BE2C (cell line): ENCODE results near the gene SYT14.
A peak's percentile ranks its signal among the peaks of the same experiment; 100 is the strongest.
"Not testable (repeated sequence)": the region's sequence is repeated elsewhere in the genome, so short reads cannot be mapped to it uniquely, and the experiment has no call there.

Experiments used
- DNase-seq: peaks from one replicate; pipeline ENCODE4 v3.0.0-alpha.2; 2020
- H3K27me3 ChIP-seq: fragments of 250-450 bp; sonication (Bioruptor Pico); 2 replicates; pipeline ENCODE4 v1.5.1; 2020; ENCODE audit warnings: mild to moderate bottlenecking
- H3K36me3 ChIP-seq: fragments of 250-450 bp; sonication (Bioruptor Pico); 2 replicates; pipeline ENCODE4 v1.5.1; 2020; ENCODE audit warnings: mild to moderate bottlenecking
- H3K4me1 ChIP-seq: fragments of 250-450 bp; sonication (Bioruptor Pico); 2 replicates; pipeline ENCODE4 v1.5.1; 2020
- H3K4me3 ChIP-seq: 2 replicates; pipeline ENCODE4 v1.5.1; 2011; ENCODE audit warnings: low read depth, low read length
- H3K9me3 ChIP-seq: fragments of 250-450 bp; sonication (Bioruptor Pico); 2 replicates; pipeline ENCODE4 v1.5.1; 2020
- TF ChIP-seq, protein P1 (sequence below): IDR thresholded peaks from 2 replicates; pipeline ENCODE4 v1.5.1; 2012; ENCODE audit warnings: mild to moderate bottlenecking, low read depth, low read length

SYT14 gene

DNA sequence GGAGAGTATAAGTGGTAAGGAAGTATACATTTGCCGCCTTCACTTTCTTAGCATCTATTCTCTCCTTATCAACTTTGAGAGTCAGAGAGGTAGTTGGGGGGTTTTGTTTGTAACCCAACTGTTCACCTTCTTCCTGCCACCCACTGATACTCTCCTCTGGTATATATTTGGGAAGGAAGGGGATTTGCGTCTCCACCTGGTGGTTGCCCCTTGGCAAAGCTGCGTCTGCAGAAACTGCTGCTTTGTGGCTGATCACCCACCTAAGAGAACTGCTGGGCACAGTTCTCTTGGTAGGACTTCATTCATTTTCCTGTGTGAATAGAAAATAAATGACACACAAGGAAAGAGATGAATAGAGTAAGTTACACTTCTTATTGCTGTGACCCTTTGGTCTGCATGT lies 87.0 kb downstream of the SYT14 start:
- TF ChIP-seq, protein P1, sequence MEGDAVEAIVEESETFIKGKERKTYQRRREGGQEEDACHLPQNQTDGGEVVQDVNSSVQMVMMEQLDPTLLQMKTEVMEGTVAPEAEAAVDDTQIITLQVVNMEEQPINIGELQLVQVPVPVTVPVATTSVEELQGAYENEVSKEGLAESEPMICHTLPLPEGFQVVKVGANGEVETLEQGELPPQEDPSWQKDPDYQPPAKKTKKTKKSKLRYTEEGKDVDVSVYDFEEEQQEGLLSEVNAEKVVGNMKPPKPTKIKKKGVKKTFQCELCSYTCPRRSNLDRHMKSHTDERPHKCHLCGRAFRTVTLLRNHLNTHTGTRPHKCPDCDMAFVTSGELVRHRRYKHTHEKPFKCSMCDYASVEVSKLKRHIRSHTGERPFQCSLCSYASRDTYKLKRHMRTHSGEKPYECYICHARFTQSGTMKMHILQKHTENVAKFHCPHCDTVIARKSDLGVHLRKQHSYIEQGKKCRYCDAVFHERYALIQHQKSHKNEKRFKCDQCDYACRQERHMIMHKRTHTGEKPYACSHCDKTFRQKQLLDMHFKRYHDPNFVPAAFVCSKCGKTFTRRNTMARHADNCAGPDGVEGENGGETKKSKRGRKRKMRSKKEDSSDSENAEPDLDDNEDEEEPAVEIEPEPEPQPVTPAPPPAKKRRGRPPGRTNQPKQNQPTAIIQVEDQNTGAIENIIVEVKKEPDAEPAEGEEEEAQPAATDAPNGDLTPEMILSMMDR, result peak; percentile 47
- Histone ChIP-seq H3K36me3 (peaks cover 18% of the 10 kb centered on the region), H3K4me1 (no peaks in the 10 kb centered on the region)

DNA sequence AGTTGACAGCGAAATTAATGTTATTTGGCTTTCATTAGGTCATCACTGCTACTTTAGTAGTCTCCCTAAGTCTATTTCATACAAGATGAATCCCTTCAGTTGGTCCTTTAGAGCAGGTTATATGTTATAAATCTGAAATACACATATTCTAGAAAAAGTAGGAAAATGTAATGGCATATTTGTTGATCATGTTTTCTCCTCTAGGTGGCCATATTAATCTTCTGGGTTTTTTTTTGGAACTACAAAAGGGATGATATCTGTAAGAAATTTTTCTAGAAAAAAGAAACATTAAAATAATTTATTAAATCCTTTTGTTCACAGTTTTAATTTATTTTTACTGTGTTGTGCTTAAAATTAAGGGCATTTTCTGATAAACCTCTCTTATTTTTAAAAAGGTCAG lies 87.9 kb downstream of the SYT14 start:
- H3K4me1 ChIP-seq, result no peaks in the 10 kb centered on the region
- no peaks in the 10 kb centered on the region for H3K9me3 ChIP-seq
- no peak for DNase-seq
- TF ChIP-seq, protein P1, result peak; percentile 19; the same call in 1 of the 2 replicates
- H3K27me3 ChIP-seq, result no peaks in the 10 kb centered on the region
- peaks cover 18% of the 10 kb centered on the region for H3K36me3 ChIP-seq
- H3K4me3 ChIP-seq, result no peak overlapping the region

More for the DNA sequence above, 87.0 kb downstream of the SYT14 start:
- H3K9me3 ChIP-seq, result no peaks in the 10 kb centered on the region
- no peak overlapping the region for H3K4me3 ChIP-seq
- no peaks in the 10 kb centered on the region for H3K27me3 ChIP-seq
- no peak for DNase-seq

DNA sequence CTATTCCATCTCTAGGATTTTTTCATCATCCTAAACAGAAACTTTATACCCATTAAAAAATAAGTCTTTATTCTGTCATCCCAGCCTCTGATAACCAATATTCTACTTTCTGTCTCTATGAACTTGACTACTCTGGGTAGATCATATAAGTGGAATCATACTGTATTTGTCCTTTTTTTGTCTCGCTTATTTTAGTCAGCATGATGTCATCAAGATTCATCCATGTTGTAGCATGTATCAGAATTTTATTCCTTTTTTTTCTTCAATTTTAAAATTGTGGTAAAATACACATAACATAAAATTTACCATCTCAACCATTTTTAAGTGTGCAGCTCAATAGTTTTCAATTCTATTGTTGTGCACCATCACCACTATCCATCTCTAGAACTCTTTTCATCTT lies 90.0 kb downstream of the SYT14 start:
- DNase-seq, result no peak
- Histone ChIP-seq H3K27me3 (no peaks in the 10 kb centered on the region), H3K4me1 (no peaks in the 10 kb centered on the region), H3K36me3 (peaks cover 3% of the 10 kb centered on the region), H3K9me3 (no peaks in the 10 kb centered on the region), H3K4me3 (no peak overlapping the region)
- TF ChIP-seq, protein P1, result no peak

DNA sequence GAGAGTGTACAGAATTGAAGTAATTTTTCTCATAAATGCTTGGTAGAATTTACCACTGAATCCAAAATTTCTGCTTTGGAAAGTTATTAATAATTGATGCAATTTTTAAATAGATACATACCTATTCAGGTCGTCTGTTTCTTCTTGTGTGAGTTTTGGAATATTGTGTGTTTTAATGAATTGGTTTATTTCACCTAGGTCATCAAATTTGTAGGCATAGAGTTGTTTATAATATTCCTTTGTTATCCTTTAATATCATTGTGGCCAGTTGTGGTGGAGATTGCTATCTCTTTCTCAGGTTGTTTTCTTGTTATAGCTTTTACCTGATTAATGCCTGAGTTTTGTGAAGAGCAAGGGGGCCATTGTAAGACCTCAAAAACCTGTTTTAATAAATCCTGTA lies 93.5 kb downstream of the SYT14 start:
- Histone ChIP-seq H3K9me3 (no peaks in the 10 kb centered on the region), H3K4me3 (no peak overlapping the region), H3K4me1 (no peaks in the 10 kb centered on the region), H3K27me3 (no peaks in the 10 kb centered on the region), H3K36me3 (peaks cover 3% of the 10 kb centered on the region; the same call in 1 of the 2 replicates)
- TF ChIP-seq, protein P1, result no peak
- DNase-seq, result no peak

DNA sequence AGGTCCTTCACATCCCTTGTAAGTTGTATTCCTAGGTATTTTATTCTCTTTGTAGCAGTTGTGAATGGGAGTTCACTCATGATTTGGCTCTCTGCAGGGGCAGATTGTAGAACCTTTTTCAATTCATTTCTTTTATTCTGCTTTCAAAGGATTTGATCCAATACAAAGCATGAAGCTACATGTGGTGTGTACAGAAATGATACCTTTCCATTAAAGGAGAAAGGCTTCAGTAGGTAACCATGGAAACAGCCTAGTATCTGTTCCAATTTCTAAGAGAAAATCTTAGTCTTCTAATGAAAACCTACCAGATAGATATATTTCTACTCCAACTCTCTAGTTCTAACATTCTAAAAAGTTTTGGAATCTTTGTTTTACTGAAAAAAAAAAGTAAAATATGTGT lies 105.0 kb downstream of the SYT14 start:
- no peak for DNase-seq
- TF ChIP-seq, protein P1, result no peak
- H3K27me3 ChIP-seq, result no peaks in the 10 kb centered on the region
- no peaks in the 10 kb centered on the region for H3K9me3 ChIP-seq
- no peaks in the 10 kb centered on the region for H3K4me1 ChIP-seq
- peaks cover 9% of the 10 kb centered on the region for H3K36me3 ChIP-seq
- H3K4me3 ChIP-seq, result no peak overlapping the region

DNA sequence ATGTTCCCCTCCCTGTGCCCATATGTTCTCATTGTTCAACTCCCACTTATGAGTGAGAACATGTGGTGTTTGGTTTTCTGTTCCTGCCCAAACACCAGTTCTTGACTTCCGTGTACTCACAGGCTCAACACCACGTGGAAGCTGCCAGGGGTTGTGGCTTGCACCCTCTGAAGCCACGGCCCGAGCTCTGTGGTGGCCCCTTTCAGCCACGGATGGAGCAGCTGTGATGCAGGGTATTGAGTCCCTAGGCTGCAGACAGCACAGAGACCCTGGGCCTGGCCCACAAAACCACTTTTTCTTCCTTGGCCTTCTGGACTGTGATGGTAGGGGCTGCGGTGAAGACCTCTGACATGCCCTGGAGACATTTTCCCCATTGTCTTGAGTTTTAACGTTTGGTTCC lies 111.6 kb downstream of the SYT14 start:
- H3K4me1 ChIP-seq, result no peaks in the 10 kb centered on the region
- no peaks in the 10 kb centered on the region for H3K27me3 ChIP-seq
- peaks cover 15% of the 10 kb centered on the region for H3K36me3 ChIP-seq
- no peaks in the 10 kb centered on the region for H3K9me3 ChIP-seq
- TF ChIP-seq, protein P1, result no peak
- DNase-seq, result no peak
- H3K4me3 ChIP-seq, result no peak overlapping the region

DNA sequence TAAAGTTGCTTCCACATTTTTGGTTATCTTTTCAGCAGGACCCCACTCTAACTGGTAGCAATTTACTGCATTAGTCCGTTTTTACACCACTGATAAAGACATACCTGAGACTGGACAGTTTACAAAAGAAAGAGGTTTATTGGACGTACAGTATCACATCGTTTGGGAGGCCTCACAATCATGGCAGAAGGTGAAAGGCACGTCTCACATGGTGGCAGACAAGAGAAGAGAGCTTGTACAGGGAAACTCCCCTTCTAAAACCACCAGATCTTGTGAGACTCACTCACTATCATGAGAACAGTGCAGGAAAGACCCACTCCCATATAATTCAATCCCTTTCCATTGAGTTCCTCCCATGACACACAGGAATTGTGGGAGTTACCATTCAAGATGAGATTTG lies 112.5 kb downstream of the SYT14 start:
- not testable (repeated sequence) for H3K9me3 ChIP-seq, H3K4me3 ChIP-seq, H3K27me3 ChIP-seq, DNase-seq, H3K4me1 ChIP-seq
- peaks cover 15% of the 10 kb centered on the region for H3K36me3 ChIP-seq
